ENCODE results near the gene DES. TPM values are rescaled to one million over a fixed set of nuclear protein-coding genes. Genes with fewer than 3 reads are reported as not detected.

Gene DES
- total RNA-seq, 1 experiment from 2014 or later = 4.2 TPM

- H3K27me3 ChIP-seq (ENCODE audit: insufficient read depth, low read length) = no peaks in the 10 kb centered on the region
- RAD21 ChIA-PET (ENCODE audit: low non-redundant PET in 1 of 2, low total read pairs in 2 of 2, uncharacterized antibody in 2 of 2, unreplicated experiment in 2 of 2) = no interaction called here
- TF ChIP-seq YY1 (IDR thresholded peaks at IDR 0.05; ENCODE audit: extremely low read depth, insufficient replicate concordance, low read depth, low read length) (no peak), REST (IDR thresholded peaks at IDR 0.05; ENCODE audit: low read depth) (no peak), POLR2AphosphoS5 (IDR thresholded peaks at IDR 0.05; ENCODE audit: low read depth, low read length) (no peak), EGR1 (IDR thresholded peaks at IDR 0.05; ENCODE audit: low read depth) (no peak), EZH2phosphoT487 (IDR thresholded peaks at IDR 0.05; ENCODE audit: borderline replicate concordance) (no peak), ELF1 (IDR thresholded peaks at IDR 0.05; ENCODE audit: borderline replicate concordance, low read depth) (no peak), CEBPB (IDR thresholded peaks at IDR 0.05; ENCODE audit: low read depth) (no peak)
- peaks cover 0 to 3% of the 10 kb centered on the region in 2 experiments; a peak in 1 of 4 replicates for H3K36me3 ChIP-seq (ENCODE audit: control insufficient read depth in 1 of 2, insufficient read depth in 2 of 2, low read length in 2 of 2)
- CTCF ChIA-PET = interaction anchor here (1.3 kb wide), 1 partner anchor 50 kb away, joined by 3 read pairs; no protein-coding TSS in a partner anchor
- H3K4me3 ChIP-seq (replicated peaks in 1 of 2; ENCODE audit: low read depth in 1 of 2, low read length in 2 of 2) = no peak overlapping the region
- no peak overlapping the region for H3K9ac ChIP-seq (ENCODE audit: low read length)
- intact Hi-C loops (cut with micrococcal nuclease) = no loop called here
- no peaks in the 10 kb centered on the region for H3K9me2 ChIP-seq (ENCODE audit: insufficient read depth)
- no peaks in the 10 kb centered on the region for H3K79me2 ChIP-seq (ENCODE audit: insufficient read depth, low read length)
- no peaks in the 10 kb centered on the region for H4K20me1 ChIP-seq (ENCODE audit: insufficient read depth)
- H2AFZ ChIP-seq (ENCODE audit: low read depth, low read length, poor library complexity, severe bottlenecking) = no peak overlapping the region
- no TSS peak for BruUV-seq (replicated peaks)
- peaks cover 12 to 32% of the 10 kb centered on the region in 2 experiments for H3K4me1 ChIP-seq (ENCODE audit: control insufficient read depth in 1 of 2, insufficient read depth in 2 of 2, low read length in 2 of 2)
- POLR2A ChIA-PET = no interaction called here
- ATAC-seq (no peak), DNase-seq (ENCODE audit: low read depth, low spot score) (no peak)
- H3K9me3 ChIP-seq (ENCODE audit: control insufficient read depth in 1 of 2, insufficient read depth in 1 of 2, low read depth in 1 of 2, low read length in 2 of 2) = no peaks in the 10 kb centered on the region
- no peak overlapping the region for H3K4me2 ChIP-seq (ENCODE audit: low read length)
- no peak overlapping the region; the same call in 1 of the 2 replicates for H3K27ac ChIP-seq (ENCODE audit: low read depth, low read length)
These were observed 27.1 kb downstream of the DES start for GRCh38 chr2:219445220-219445640.

Data from HCT116 (cell line).